Measurements from ENCODE around the gene DHX35. TPM values are rescaled to one million over a fixed set of nuclear protein-coding genes. Genes with fewer than 3 reads are reported as not detected.

DHX35 gene
- total and polyA plus RNA-seq, 3 experiments from 2014 or later = 6.0 to 20.5 (median 19.9) TPM

- H3K9me3 Mint-ChIP-seq = no peaks in the 10 kb centered on the region
- Histone ChIP-seq H3K27ac (ENCODE audit: low read depth, low read length) (no peak overlapping the region), H3K36me3 (ENCODE audit: insufficient read depth, low read length) (no peaks in the 10 kb centered on the region), H3K4me3 (ENCODE audit: low read length) (no peak overlapping the region), H3K9me3 (ENCODE audit: low read length) (no peaks in the 10 kb centered on the region), H3K4me1 (ENCODE audit: insufficient read depth, low read length) (no peaks in the 10 kb centered on the region), H3K27me3 (ENCODE audit: insufficient read depth, low read length, poor library complexity, severe bottlenecking) (no peaks in the 10 kb centered on the region)
- H3K36me3 Mint-ChIP-seq = no peaks in the 10 kb centered on the region
- ChIA-PET POLR2A (no interaction called here), CTCF (interaction anchor here (1.1 to 4.0 kb wide), 2 partner anchors 9 to 10 kb away, joined by 3 to 21 read pairs; no protein-coding TSS in a partner anchor)
- no peaks in the 10 kb centered on the region for H3K4me1 Mint-ChIP-seq
- peaks cover 5 to 42% of the 10 kb centered on the region in 2 donors for H3K27me3 Mint-ChIP-seq
- no peak overlapping the region for H3K27ac Mint-ChIP-seq
- H3K4me3 Mint-ChIP-seq = no peak overlapping the region
- no peak for DNase-seq
Measured at GRCh38 chr20:39057911-39058310, 95.8 kb downstream of the DHX35 start.

DNA sequence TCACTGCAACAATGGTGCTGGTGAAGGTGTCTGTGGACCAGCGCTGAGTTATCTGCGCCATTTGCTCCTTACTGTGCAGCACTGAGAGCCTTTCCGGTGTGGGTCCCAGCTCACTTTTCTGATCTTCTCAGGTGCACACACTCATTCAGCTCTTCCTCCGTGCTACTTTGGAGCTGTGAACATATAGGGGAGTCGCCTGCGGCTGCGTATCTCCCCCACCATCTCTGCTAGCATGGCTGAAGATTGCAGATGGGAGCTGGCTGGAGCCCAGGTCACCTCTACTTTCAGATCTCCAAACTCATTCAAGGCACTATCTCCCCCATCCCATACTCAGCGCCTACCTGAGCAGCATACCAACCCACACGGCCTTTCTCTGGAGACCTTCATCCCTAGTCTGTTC is 96.9 kb downstream of the DHX35 start:
- H3K27ac ChIP-seq (ENCODE audit: low read depth, low read length) = no peak overlapping the region
- DNase-seq = no peak
- H3K27me3 ChIP-seq (ENCODE audit: insufficient read depth, low read length, poor library complexity, severe bottlenecking) = no peaks in the 10 kb centered on the region
- Mint-ChIP-seq H3K9me3 (no peaks in the 10 kb centered on the region), H3K36me3 (no peaks in the 10 kb centered on the region), H3K27me3 (peaks cover 5 to 42% of the 10 kb centered on the region in 2 donors), H3K4me3 (no peak overlapping the region), H3K4me1 (no peaks in the 10 kb centered on the region), H3K27ac (no peak overlapping the region)
- ChIA-PET CTCF (interaction anchor here (0.7 to 4.0 kb wide), 2 partner anchors 10 to 22 kb away, joined by 3 to 21 read pairs; no protein-coding TSS in a partner anchor), POLR2A (no interaction called here)
- H3K9me3 ChIP-seq (ENCODE audit: low read length) = no peaks in the 10 kb centered on the region
- no peaks in the 10 kb centered on the region for H3K36me3 ChIP-seq (ENCODE audit: insufficient read depth, low read length)
- no peak overlapping the region for H3K4me3 ChIP-seq (ENCODE audit: low read length)
- H3K4me1 ChIP-seq (ENCODE audit: insufficient read depth, low read length) = no peaks in the 10 kb centered on the region

DNA sequence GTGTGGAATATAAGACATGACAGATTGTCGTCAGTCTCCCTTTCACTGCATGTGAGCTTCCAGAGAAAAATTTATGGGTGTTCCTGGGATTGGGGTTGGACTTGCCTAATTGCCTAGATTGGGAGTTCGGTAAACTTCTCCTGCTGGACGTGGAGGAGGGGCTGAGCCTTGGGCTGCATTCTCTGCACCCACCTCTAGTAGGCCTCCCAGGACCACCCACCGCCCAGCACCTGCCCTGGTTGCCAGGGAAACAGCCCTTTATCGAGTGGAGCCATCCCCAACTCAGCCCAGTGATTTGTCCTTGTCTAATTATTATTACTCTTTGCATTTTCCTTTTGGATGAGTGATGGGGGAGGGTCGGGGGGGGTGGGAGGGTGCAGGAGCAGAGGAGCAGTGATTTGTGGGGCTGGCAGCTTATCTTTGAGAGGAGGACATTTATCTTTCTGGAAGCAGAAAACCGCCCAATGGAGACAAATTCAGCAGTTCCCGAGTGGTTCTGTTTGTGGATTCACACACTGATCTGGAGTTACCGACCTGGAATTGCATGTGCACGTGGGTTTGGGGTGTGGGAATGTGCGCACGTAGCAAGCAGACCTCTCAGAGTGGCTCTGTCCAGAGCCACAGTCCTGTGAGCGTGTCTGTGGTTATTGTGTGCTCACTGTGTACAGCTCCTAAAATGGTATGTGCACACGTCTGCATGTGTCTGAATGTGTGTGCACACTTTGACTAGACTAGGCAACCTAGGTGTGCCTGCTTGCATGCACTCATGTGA is 104.5 kb downstream of the DHX35 start:
- no peaks in the 10 kb centered on the region for H3K27me3 ChIP-seq (ENCODE audit: insufficient read depth, low read length, poor library complexity, severe bottlenecking)
- no peak overlapping the region for H3K4me3 ChIP-seq (ENCODE audit: low read length)
- H3K27me3 Mint-ChIP-seq = peaks cover 14 to 32% of the 10 kb centered on the region in 2 donors
- no peak overlapping the region for H3K4me3 Mint-ChIP-seq
- H3K9me3 ChIP-seq (ENCODE audit: low read length) = no peaks in the 10 kb centered on the region
- no peaks in the 10 kb centered on the region for H3K4me1 Mint-ChIP-seq
- H3K27ac ChIP-seq (ENCODE audit: low read depth, low read length) = no peak overlapping the region
- no peaks in the 10 kb centered on the region for H3K36me3 ChIP-seq (ENCODE audit: insufficient read depth, low read length)
- CTCF ChIA-PET = interaction anchor here (0.6 to 4.6 kb wide), 3 partner anchors 16 to 23 kb away, joined by 3 to 19 read pairs (median 3); no protein-coding TSS in a partner anchor
- no peak overlapping the region for H3K27ac Mint-ChIP-seq
- peaks cover 0 to 6% (median 4%) of the 10 kb centered on the region in 5 donors for H3K9me3 Mint-ChIP-seq
- POLR2A ChIA-PET = no interaction called here
- no peak for DNase-seq
- H3K4me1 ChIP-seq (ENCODE audit: insufficient read depth, low read length) = no peaks in the 10 kb centered on the region
- peaks cover 0 to 2% (median 0%) of the 10 kb centered on the region in 3 donors for H3K36me3 Mint-ChIP-seq

DNA sequence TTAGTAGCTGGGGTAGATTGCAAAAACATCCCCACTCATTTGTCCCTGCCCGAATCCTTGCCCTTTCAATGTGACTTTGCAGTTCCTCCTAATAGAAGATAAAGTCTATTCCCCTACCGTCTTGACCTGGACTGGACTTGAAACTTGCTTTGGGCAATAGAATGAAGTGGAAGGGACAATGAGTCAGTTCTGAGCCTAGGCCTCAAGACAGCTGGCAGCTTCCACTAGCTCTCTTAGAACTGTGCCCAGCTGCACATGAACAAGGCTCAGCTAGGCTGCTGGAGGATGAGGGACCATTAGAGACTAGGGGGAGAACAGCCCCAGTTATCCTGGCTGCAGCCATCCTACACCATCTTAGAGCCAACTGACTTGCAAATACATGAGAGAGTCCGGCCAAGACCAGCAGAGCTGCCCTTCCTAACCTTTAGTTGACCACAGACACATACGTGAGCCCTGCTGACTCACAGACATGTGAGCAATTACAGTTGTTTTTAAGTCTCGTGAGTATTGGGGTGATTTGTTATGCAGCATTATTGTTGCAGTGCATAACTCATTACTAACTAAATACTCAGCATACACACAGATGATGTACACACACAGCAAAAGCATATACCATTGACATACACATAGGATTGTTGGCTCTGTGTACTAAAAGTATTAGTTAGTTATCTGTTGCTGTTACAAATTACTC is 105.5 kb downstream of the DHX35 start:
- Histone ChIP-seq H3K36me3 (ENCODE audit: insufficient read depth, low read length) (no peaks in the 10 kb centered on the region), H3K9me3 (ENCODE audit: low read length) (no peaks in the 10 kb centered on the region), H3K4me1 (ENCODE audit: insufficient read depth, low read length) (no peaks in the 10 kb centered on the region), H3K27ac (ENCODE audit: low read depth, low read length) (no peak overlapping the region), H3K27me3 (ENCODE audit: insufficient read depth, low read length, poor library complexity, severe bottlenecking) (no peaks in the 10 kb centered on the region), H3K4me3 (ENCODE audit: low read length) (no peak overlapping the region)
- H3K36me3 Mint-ChIP-seq = peaks cover 0 to 2% (median 0%) of the 10 kb centered on the region in 3 donors
- H3K9me3 Mint-ChIP-seq = peaks cover 0 to 6% (median 4%) of the 10 kb centered on the region in 5 donors
- no peak for DNase-seq
- H3K4me3 Mint-ChIP-seq = no peak overlapping the region
- no peak overlapping the region for H3K27ac Mint-ChIP-seq
- H3K27me3 Mint-ChIP-seq = peaks cover 14 to 40% of the 10 kb centered on the region in 2 donors
- ChIA-PET CTCF (interaction anchor here (0.6 to 4.6 kb wide), 3 partner anchors 10 to 24 kb away, joined by 3 to 19 read pairs (median 3); no protein-coding TSS in a partner anchor), POLR2A (no interaction called here)
- H3K4me1 Mint-ChIP-seq = no peaks in the 10 kb centered on the region

DNA sequence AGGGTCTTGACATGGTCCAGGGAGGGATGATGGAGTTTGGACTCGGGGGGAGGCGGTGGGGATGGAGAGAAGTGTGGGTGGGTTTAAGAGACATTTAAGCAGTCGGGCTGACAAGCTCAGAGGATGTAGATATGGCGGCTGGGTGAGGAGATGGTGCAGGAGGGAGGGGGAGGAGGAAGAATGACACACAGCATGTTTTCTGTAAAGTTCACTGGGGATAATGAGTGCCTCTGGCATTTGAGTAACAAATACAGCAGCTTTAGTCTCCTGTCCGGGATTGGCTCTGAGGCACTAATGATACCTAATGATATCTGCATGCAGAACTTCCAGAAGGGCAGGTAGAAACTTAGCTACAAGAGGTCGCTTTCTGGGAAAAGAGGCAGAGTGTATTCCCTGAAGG is 107.8 kb downstream of the DHX35 start:
- no peak overlapping the region for H3K27ac Mint-ChIP-seq
- CTCF ChIA-PET = interaction anchor here (0.6 to 1.1 kb wide), 3 partner anchors 11 to 21 kb away, joined by 3 to 5 read pairs (median 4); no protein-coding TSS in a partner anchor
- H3K9me3 ChIP-seq (ENCODE audit: low read length) = no peaks in the 10 kb centered on the region
- no peak overlapping the region for H3K27ac ChIP-seq (ENCODE audit: low read depth, low read length)
- no peaks in the 10 kb centered on the region for H3K36me3 ChIP-seq (ENCODE audit: insufficient read depth, low read length)
- no peak overlapping the region for H3K4me3 ChIP-seq (ENCODE audit: low read length)
- POLR2A ChIA-PET = no interaction called here
- no peaks in the 10 kb centered on the region for H3K4me1 Mint-ChIP-seq
- H3K9me3 Mint-ChIP-seq = peaks cover 0 to 6% (median 4%) of the 10 kb centered on the region in 5 donors
- H3K4me1 ChIP-seq (ENCODE audit: insufficient read depth, low read length) = no peaks in the 10 kb centered on the region
- no peaks in the 10 kb centered on the region for H3K27me3 ChIP-seq (ENCODE audit: insufficient read depth, low read length, poor library complexity, severe bottlenecking)
- no peak for DNase-seq
- peaks cover 17 to 62% of the 10 kb centered on the region in 2 donors for H3K27me3 Mint-ChIP-seq
- H3K36me3 Mint-ChIP-seq = peaks cover 0 to 2% (median 0%) of the 10 kb centered on the region in 3 donors
- no peak overlapping the region for H3K4me3 Mint-ChIP-seq

DNA sequence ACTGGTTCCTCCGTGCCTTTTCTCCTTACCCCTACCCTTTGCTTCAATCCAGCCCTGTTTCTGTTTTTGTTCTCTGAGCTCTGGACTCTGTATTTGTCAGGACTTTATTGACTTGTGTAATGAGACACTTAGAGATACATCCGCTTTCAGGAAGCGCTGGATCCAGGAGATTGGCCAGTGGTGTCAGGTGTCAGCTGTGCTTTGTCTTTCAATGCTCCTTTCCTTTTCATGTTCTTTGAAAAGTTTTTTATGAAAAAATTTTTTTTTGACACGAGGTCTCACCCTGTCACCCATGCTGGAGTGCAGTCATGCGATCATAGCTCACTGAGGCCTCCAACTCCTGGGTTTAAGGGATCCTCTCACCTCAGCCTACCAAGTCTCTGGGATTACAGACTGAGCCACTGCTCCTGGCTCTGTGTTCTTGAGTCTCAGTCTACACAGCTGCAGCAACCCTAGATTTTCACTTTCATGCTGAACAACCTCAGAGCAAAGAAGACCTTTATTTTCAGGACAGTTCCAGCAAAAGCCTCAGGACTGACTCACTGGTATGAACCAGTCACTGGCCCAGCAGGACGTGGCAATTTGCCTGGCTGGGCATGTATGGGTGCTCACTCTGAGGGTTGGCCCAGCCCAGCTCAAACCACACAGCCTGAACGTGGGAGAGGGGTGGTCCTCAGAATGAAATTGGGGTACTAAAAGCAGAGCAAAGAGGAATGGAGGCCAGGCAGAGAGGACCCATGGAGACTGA is 108.5 kb downstream of the DHX35 start:
- DNase-seq = no peak
- no peaks in the 10 kb centered on the region for H3K4me1 ChIP-seq (ENCODE audit: insufficient read depth, low read length)
- Mint-ChIP-seq H3K4me1 (no peaks in the 10 kb centered on the region), H3K27ac (no peak overlapping the region), H3K9me3 (peaks cover 0 to 6% (median 4%) of the 10 kb centered on the region in 5 donors), H3K27me3 (peaks cover 17 to 62% of the 10 kb centered on the region in 2 donors), H3K36me3 (peaks cover 0 to 2% (median 0%) of the 10 kb centered on the region in 3 donors), H3K4me3 (no peak overlapping the region)
- no peaks in the 10 kb centered on the region for H3K27me3 ChIP-seq (ENCODE audit: insufficient read depth, low read length, poor library complexity, severe bottlenecking)
- no peak overlapping the region for H3K27ac ChIP-seq (ENCODE audit: low read depth, low read length)
- CTCF ChIA-PET = interaction anchor here (0.6 to 1.1 kb wide), 3 partner anchors 10 to 22 kb away, joined by 3 to 5 read pairs (median 4); no protein-coding TSS in a partner anchor
- H3K9me3 ChIP-seq (ENCODE audit: low read length) = no peaks in the 10 kb centered on the region
- H3K4me3 ChIP-seq (ENCODE audit: low read length) = no peak overlapping the region
- no peaks in the 10 kb centered on the region for H3K36me3 ChIP-seq (ENCODE audit: insufficient read depth, low read length)
- POLR2A ChIA-PET = no interaction called here

DNA sequence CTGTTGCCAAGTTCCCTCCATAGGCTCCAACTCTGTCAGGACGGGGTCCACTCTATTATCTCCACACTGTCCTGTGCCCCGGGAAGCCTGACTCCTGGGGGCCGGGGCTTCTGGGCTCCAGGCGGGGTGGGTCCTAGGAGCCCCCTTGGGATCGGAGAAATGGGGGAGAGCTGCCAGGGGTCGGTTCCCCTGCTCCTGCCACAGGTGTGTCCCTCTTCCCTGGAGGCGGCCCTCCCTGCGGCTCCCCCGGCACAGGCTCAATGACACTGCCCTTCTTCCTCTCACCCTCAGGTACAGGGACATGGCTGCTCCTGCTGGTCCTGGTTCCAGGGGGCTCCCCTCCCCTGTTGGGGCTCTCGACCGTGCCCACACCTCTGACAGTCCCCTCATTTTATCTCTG is 110.0 kb downstream of the DHX35 start:
- Histone ChIP-seq H3K4me1 (ENCODE audit: insufficient read depth, low read length) (no peaks in the 10 kb centered on the region), H3K4me3 (ENCODE audit: low read length) (no peak overlapping the region), H3K27me3 (ENCODE audit: insufficient read depth, low read length, poor library complexity, severe bottlenecking) (no peaks in the 10 kb centered on the region), H3K9me3 (ENCODE audit: low read length) (no peaks in the 10 kb centered on the region), H3K27ac (ENCODE audit: low read depth, low read length) (no peak overlapping the region), H3K36me3 (ENCODE audit: insufficient read depth, low read length) (no peaks in the 10 kb centered on the region)
- peaks cover 17 to 67% of the 10 kb centered on the region in 2 donors for H3K27me3 Mint-ChIP-seq
- peaks cover 0 to 6% (median 4%) of the 10 kb centered on the region in 5 donors for H3K9me3 Mint-ChIP-seq
- ChIA-PET CTCF (interaction anchor here (1.1 kb wide), 1 partner anchor 9 kb away, joined by 4 read pairs; no protein-coding TSS in a partner anchor), POLR2A (no interaction called here)
- no peak overlapping the region for H3K4me3 Mint-ChIP-seq
- no peak overlapping the region for H3K27ac Mint-ChIP-seq
- DNase-seq = no peak
- peaks cover 0 to 2% (median 0%) of the 10 kb centered on the region in 3 donors for H3K36me3 Mint-ChIP-seq
- no peaks in the 10 kb centered on the region for H3K4me1 Mint-ChIP-seq

Measured in CD8-positive, alpha-beta memory T cell (primary cell).